ENCODE data around the gene CCDC142.
"Not testable (repeated sequence)": the region's sequence is repeated elsewhere in the genome, so short reads cannot be mapped to it uniquely, and the experiment has no call there.

The CCDC142 gene

DNA sequence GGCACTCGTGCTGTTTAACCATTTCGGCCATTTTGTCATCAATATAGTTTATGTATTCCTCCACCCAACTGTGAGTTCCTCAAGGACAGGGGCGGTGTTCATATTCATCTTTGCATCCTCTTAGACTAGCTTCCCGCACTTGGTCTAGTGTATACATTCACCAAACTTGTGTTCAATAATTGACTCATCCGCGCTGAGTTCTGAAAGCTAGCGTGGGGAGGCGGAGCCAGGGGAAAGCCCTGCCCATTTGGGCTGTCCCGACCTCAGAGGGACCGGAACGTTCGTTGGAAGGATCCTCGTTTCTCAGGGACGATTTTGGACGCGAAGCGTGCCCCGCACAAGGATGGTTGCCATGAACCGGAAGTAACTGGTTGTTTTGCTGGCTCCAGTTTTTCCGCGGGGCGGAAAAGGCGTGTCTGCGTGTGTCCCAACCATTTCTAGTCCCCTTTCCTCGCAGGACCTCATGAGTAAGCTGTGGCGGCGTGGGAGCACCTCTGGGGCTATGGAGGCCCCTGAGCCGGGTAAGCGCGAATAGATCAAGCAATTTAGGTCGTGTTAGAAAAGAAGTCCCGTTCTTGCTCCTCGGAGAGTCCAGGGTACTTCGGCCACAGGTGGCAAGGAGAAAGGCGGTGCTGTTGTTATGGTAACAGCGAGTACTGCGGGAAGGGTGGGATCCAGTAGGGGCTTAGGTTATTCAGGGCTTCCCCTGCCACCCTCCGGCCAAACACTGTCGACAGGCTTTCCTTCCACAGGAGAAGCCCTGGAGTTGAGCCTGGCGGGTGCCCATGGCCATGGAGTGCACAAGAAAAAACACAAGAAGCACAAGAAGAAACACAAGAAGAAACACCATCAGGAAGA, 27.9 kb downstream of the CCDC142 start, which contains the start of gene INO80B:
Gene INO80B (plus strand): TSS at position 434 of the 858 bp plus-strand sequence. CDS start 30 bp downstream, at position 464.
- TF ChIP-seq, protein P1, sequence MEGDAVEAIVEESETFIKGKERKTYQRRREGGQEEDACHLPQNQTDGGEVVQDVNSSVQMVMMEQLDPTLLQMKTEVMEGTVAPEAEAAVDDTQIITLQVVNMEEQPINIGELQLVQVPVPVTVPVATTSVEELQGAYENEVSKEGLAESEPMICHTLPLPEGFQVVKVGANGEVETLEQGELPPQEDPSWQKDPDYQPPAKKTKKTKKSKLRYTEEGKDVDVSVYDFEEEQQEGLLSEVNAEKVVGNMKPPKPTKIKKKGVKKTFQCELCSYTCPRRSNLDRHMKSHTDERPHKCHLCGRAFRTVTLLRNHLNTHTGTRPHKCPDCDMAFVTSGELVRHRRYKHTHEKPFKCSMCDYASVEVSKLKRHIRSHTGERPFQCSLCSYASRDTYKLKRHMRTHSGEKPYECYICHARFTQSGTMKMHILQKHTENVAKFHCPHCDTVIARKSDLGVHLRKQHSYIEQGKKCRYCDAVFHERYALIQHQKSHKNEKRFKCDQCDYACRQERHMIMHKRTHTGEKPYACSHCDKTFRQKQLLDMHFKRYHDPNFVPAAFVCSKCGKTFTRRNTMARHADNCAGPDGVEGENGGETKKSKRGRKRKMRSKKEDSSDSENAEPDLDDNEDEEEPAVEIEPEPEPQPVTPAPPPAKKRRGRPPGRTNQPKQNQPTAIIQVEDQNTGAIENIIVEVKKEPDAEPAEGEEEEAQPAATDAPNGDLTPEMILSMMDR (IDR thresholded peaks at IDR 0.05; ENCODE audit: insufficient read depth, low read depth, low read length, missing control alignments), result no peak
- peak within 1 kb of the TSS; percentile 88 for H3K4me3 ChIP-seq (ENCODE audit: low read depth, low read length)
- peak; percentile 99 for DNase-seq (ENCODE audit: low read depth)

- no peak for DNase-seq (ENCODE audit: low read depth)
- no peak overlapping the region for H3K4me3 ChIP-seq (ENCODE audit: low read depth, low read length)
- TF ChIP-seq, protein P1 (IDR thresholded peaks at IDR 0.05; ENCODE audit: insufficient read depth, low read depth, low read length, missing control alignments), result no peak
Measured at GRCh38 chr2:74450570-74451190, 32.1 kb downstream of the CCDC142 start.

DNA sequence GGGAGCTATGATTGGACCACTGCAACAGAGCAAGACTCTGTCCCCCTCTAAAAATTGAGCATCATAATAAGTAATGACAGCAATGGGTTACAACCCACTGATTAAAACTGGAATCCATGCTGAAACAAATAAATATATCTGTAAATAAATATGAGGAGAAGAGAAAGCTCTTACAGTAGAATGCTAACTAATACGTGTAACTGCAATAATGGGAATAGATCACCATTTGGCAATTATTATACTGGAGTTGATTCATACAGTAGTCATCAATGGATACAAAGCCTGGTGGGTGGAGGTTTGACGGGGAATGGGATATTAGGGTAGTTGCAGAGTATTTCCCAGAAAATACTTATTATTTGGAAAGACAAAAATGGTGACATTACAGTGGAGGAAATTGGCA, 34.0 kb downstream of the CCDC142 start:
- no peak overlapping the region for H3K4me3 ChIP-seq (ENCODE audit: low read depth, low read length)
- no peak for DNase-seq (ENCODE audit: low read depth)
- TF ChIP-seq, protein P1 (IDR thresholded peaks at IDR 0.05; ENCODE audit: insufficient read depth, low read depth, low read length, missing control alignments), result no peak

- TF ChIP-seq, protein P1 (IDR thresholded peaks at IDR 0.05; ENCODE audit: insufficient read depth, low read depth, low read length, missing control alignments), result no peak
- no peak overlapping the region for H3K4me3 ChIP-seq (ENCODE audit: low read depth, low read length)
- DNase-seq (ENCODE audit: low read depth), result no peak
Measured at GRCh38 chr2:74447230-74447999, 35.4 kb downstream of the CCDC142 start.

- H3K4me3 ChIP-seq (ENCODE audit: low read depth, low read length), result no peak overlapping the region
- DNase-seq (ENCODE audit: low read depth), result no peak
- TF ChIP-seq, protein P1 (IDR thresholded peaks at IDR 0.05; ENCODE audit: insufficient read depth, low read depth, low read length, missing control alignments), result no peak
Measured at GRCh38 chr2:74444498-74445318, 38.1 kb downstream of the CCDC142 start.

DNA sequence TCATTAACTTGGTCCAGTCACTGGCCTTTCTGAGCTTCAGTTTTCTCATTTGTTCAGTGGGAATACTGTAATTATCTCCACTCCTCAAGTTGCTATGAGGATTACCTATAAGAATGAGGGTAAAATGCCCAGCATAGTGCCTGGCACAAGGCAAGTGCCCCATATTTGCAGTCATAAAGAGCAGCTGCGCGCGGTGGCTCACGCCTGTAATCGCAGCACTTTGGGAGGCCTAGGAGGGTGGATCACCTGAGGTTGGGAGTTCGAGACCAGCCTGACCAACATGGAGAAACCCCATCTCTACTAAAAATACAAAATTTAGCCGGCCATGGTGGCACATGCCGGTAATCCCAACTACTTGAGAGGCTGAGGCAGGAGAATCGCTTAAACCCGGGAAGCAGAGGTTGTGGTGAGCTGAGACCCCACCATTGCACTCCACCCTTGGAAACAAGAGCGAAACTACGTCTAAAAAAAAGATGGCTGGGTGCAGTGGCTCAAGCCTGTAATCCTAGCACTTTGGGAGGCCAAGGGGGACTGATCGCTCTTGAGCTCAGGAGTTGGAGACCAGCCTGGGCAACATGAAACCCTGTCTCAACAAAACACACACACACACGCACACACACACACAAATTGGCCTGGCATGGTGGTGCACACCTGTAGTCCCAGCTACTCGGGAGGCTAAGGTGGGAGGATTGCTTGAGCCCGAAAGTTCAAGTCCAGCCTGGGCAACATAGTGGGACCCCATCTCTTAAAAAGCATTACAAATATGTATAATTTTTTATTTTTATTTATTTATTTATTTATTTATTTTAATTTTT, 40.1 kb downstream of the CCDC142 start:
- not testable (repeated sequence) for H3K4me3 ChIP-seq (ENCODE audit: low read depth, low read length); DNase-seq (ENCODE audit: low read depth)
